Forelimb muscle (tissue), 1 donor: ENCODE measurements around the gene SMG9. TPM values are rescaled to one million over a fixed set of nuclear protein-coding genes. Genes with fewer than 3 reads are reported as not detected.
"Not testable (repeated sequence)": the region's sequence is repeated elsewhere in the genome, so short reads cannot be mapped to it uniquely, and the experiment has no call there.

Experiments
- DNase-seq: peaks from one replicate; pipeline ENCODE4 v3.0.0-alpha.2; 2013; ENCODE audit warnings: low read depth
- polyA plus RNA-seq: library from polyadenylated mRNA; unstranded; fragments of 120-200 nt; gene quantifications from one replicate; pipeline ENCODE4 v1.2.1, GENCODE V29; 2013; ENCODE audit not compliant: insufficient read length

SMG9 gene
- polyA plus RNA-seq, 1 donor: 34.3 TPM

GRCh38 chr19:43780706-43781525 lies 26.2 kb upstream of the SMG9 start, which contains the start of gene KCNN4:
Gene KCNN4, minus strand, starts transcription at chr19:43780973. Its CDS starts 112 bp downstream, at chr19:43780861.
- DNase-seq: no peak

GRCh38 chr19:43779820-43780219 lies 25.1 kb upstream of the SMG9 start:
- no peak for DNase-seq

- DNase-seq: no peak
Measured at GRCh38 chr19:43779147-43779819, 24.5 kb upstream of the SMG9 start.

- no peak for DNase-seq
Measured at GRCh38 chr19:43778651-43779050, 23.9 kb upstream of the SMG9 start.

GRCh38 chr19:43777163-43777695 lies 22.5 kb upstream of the SMG9 start:
- no peak for DNase-seq

- no peak for DNase-seq
Measured at GRCh38 chr19:43776286-43776685, 21.5 kb upstream of the SMG9 start.

- no peak for DNase-seq
Measured at GRCh38 chr19:43775299-43775890, 20.6 kb upstream of the SMG9 start.

GRCh38 chr19:43774940-43775258 lies 20.1 kb upstream of the SMG9 start:
- not testable (repeated sequence) for DNase-seq

- DNase-seq: no peak
Measured at GRCh38 chr19:43774103-43774939, 19.6 kb upstream of the SMG9 start.

GRCh38 chr19:43773725-43774102 lies 19.0 kb upstream of the SMG9 start:
- DNase-seq: no peak

GRCh38 chr19:43769256-43769655 lies 14.5 kb upstream of the SMG9 start:
- DNase-seq: no peak

- no peak for DNase-seq
Measured at GRCh38 chr19:43768273-43769050, 13.7 kb upstream of the SMG9 start.

- DNase-seq: no peak
Measured at GRCh38 chr19:43767818-43768217, 13.1 kb upstream of the SMG9 start.

GRCh38 chr19:43767316-43767715 lies 12.6 kb upstream of the SMG9 start:
- DNase-seq: no peak

- DNase-seq: no peak
Measured at GRCh38 chr19:43766755-43767043, 11.9 kb upstream of the SMG9 start.

- DNase-seq: no peak
Measured at GRCh38 chr19:43765109-43765876, 10.5 kb upstream of the SMG9 start.

GRCh38 chr19:43764684-43765083 lies 9.9 kb upstream of the SMG9 start:
- DNase-seq: not testable (repeated sequence)

- DNase-seq: no peak
Measured at GRCh38 chr19:43763473-43763939, 8.7 kb upstream of the SMG9 start.

- no peak for DNase-seq
Measured at GRCh38 chr19:43762814-43763213, 8.1 kb upstream of the SMG9 start.

GRCh38 chr19:43760941-43761340 lies 6.2 kb upstream of the SMG9 start:
- no peak for DNase-seq
